ENCODE measurements around the gene TTLL12. TPM values are rescaled to one million over a fixed set of nuclear protein-coding genes. Genes with fewer than 3 reads are reported as not detected.

The TTLL12 gene
- total and polyA plus RNA-seq, 2 of the 8 experiments (the other 6 are each of a cell fraction or from before 2014, with no cell fraction given): 101 to 124 TPM

DNA sequence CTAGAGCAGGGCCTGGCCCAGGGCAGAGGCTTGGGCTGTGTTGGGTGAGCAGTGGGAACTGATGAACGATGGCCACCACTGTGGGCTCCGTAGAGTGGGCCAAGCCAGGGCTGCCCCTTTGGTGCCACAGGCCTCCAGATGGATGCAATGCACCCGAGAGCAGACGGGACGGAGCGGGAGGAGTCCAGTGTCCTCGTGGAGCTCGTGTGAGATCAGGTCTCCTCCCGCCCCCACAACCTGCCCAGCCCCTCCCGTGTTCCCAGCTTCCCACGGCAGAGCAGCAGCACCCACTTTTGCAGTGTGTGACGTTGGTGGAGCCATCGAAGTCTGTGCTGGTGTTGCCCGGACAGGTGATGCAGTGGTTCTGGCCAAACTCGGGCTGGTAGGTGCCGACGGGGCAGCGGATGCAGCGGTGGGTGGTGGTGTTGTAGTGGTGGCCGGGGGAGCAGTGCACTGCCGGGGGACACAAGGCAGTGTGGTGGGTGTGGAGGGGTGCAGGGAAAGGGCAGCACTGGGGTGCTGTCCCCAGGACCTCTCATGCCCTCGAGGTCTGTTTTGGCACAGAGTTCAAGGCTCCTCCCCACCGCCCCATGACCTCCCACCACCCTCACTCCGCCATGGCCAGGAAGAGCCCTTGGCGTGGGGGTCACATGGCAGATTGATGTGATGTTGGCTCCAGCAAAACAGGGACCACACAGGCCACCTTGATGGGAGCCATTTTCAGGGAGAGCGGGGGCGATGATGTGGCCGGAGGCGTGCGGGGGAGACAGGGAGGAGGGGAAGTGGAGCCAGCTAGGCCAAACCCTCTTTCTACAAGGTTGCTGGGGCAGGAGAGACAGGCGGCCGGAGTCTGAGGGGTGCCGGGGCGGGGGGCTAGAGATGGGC lies 23.9 kb upstream of the TTLL12 start (continued):
- TF ChIP-seq CEBPB (IDR thresholded peaks at IDR 0.05; ENCODE audit: low read depth, low read length): no peak
- TF ChIP-seq FOSL1 (IDR thresholded peaks at IDR 0.05; ENCODE audit: insufficient read depth, low read depth, low read length): no peak
- no peak for TF ChIP-seq PHF8 (conservative IDR thresholded peaks at IDR 0.05; ENCODE audit: low read depth, low read length)
- TF ChIP-seq KDM4A (IDR thresholded peaks at IDR 0.05; ENCODE audit: low read depth, low read length, severe bottlenecking): no peak
- no peak for TF ChIP-seq ASH2L (IDR thresholded peaks at IDR 0.05; ENCODE audit: low read length)
- no peak for TF ChIP-seq BCL11A (IDR thresholded peaks at IDR 0.05; ENCODE audit: low read depth in 2 of 2, low read length in 2 of 2)
- no peak for TF ChIP-seq CREB1 (IDR thresholded peaks at IDR 0.05)
- no peak for TF ChIP-seq TBP (IDR thresholded peaks at IDR 0.05; ENCODE audit: low read depth, low read length)
- no peak for TF ChIP-seq POLR2AphosphoS5 (IDR thresholded peaks at IDR 0.05; ENCODE audit: low read depth, low read length)
- TF ChIP-seq RXRA (IDR thresholded peaks at IDR 0.05; ENCODE audit: insufficient read depth, low read depth, low read length): no peak
- TF ChIP-seq SIN3A (conservative IDR thresholded peaks at IDR 0.05 in 1 of 2, IDR thresholded peaks at IDR 0.05 in 1 of 2; ENCODE audit: low read depth in 1 of 2, low read length in 2 of 2): no peak
